ENCODE data around the gene SRRM5.
"Not testable (repeated sequence)": the region's sequence is repeated elsewhere in the genome, so short reads cannot be mapped to it uniquely, and the experiment has no call there.

DNA sequence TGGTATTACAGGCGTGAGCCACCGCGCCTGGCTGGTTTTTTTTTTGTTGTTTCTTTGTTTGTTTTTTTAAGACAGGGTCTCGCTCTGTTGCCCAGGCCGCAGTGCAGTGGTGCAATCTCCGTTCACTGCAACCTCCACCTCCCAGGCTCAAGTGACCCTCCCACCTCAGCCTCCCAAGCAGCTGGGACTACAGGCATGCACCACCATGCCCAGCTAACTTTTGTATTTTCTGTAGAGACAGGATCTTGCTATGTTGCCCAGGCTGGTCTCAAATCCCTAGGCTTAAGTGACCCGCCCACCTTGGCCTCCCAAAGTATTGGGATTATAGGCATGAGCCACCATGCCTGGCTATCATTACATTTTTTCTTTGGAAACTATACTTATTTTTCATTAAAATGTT is 38.4 kb downstream of the SRRM5 start:
- TF ChIP-seq, protein P1, sequence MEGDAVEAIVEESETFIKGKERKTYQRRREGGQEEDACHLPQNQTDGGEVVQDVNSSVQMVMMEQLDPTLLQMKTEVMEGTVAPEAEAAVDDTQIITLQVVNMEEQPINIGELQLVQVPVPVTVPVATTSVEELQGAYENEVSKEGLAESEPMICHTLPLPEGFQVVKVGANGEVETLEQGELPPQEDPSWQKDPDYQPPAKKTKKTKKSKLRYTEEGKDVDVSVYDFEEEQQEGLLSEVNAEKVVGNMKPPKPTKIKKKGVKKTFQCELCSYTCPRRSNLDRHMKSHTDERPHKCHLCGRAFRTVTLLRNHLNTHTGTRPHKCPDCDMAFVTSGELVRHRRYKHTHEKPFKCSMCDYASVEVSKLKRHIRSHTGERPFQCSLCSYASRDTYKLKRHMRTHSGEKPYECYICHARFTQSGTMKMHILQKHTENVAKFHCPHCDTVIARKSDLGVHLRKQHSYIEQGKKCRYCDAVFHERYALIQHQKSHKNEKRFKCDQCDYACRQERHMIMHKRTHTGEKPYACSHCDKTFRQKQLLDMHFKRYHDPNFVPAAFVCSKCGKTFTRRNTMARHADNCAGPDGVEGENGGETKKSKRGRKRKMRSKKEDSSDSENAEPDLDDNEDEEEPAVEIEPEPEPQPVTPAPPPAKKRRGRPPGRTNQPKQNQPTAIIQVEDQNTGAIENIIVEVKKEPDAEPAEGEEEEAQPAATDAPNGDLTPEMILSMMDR (IDR thresholded peaks at IDR 0.05; ENCODE audit: low read length) = not testable (repeated sequence)
- not testable (repeated sequence) for TF ChIP-seq EZH2 (optimal IDR thresholded peaks at IDR 0.05; ENCODE audit: low read depth, low read length); EZH2phosphoT487 (IDR thresholded peaks at IDR 0.05; ENCODE audit: low read length)

Data from MM.1S (cell line).